ENCODE measurements around the gene LAIR1.
"Not testable (repeated sequence)": the region's sequence is repeated elsewhere in the genome, so short reads cannot be mapped to it uniquely, and the experiment has no call there.

LAIR1 gene

GRCh38 chr19:54324071-54324470, 40.7 kb downstream of the LAIR1 start:
- Histone ChIP-seq H3K4me1 (ENCODE audit: insufficient read depth, insufficient read length) (no peaks in the 10 kb centered on the region), H3K4me3 (ENCODE audit: insufficient read length, low read depth) (no peak overlapping the region), H3K27me3 (ENCODE audit: insufficient read depth, insufficient read length) (no peaks in the 10 kb centered on the region)

GRCh38 chr19:54322934-54323333, 41.8 kb downstream of the LAIR1 start:
- not testable (repeated sequence) for H3K9ac ChIP-seq (ENCODE audit: insufficient read length, low read depth); H3K36me3 ChIP-seq (ENCODE audit: insufficient read depth, insufficient read length, low read length); DNase-seq (ENCODE audit: low read depth, low spot score); H3K27me3 ChIP-seq (ENCODE audit: insufficient read depth, insufficient read length); H3K4me1 ChIP-seq (ENCODE audit: insufficient read depth, insufficient read length); H3K4me3 ChIP-seq (ENCODE audit: insufficient read length, low read depth); H3K9me3 ChIP-seq (ENCODE audit: insufficient read depth, low read length)

More at GRCh38 chr19:54324071-54324470, 40.7 kb downstream of the LAIR1 start:
- Histone ChIP-seq H3K9me3 (ENCODE audit: insufficient read depth, low read length) (peaks cover 7% of the 10 kb centered on the region; the same call in 1 of the 2 replicates), H3K9ac (ENCODE audit: insufficient read length, low read depth) (no peak overlapping the region), H3K36me3 (ENCODE audit: insufficient read depth, insufficient read length, low read length) (no peaks in the 10 kb centered on the region)
- TF ChIP-seq SUZ12 (IDR thresholded peaks at IDR 0.05; ENCODE audit: extremely low read depth, insufficient read depth, insufficient read length): no peak
- TF ChIP-seq ZNF274 (IDR thresholded peaks at IDR 0.05; ENCODE audit: low read depth, low read length): no peak
- TF ChIP-seq YY1 (IDR thresholded peaks at IDR 0.05; ENCODE audit: insufficient read depth, insufficient read length): no peak
- DNase-seq (ENCODE audit: low read depth, low spot score): no peak

- H3K36me3 ChIP-seq (ENCODE audit: insufficient read depth, insufficient read length, low read length); H3K9me3 ChIP-seq (ENCODE audit: insufficient read depth, low read length); H3K9ac ChIP-seq (ENCODE audit: insufficient read length, low read depth); DNase-seq (ENCODE audit: low read depth, low spot score); H3K27me3 ChIP-seq (ENCODE audit: insufficient read depth, insufficient read length); H3K4me1 ChIP-seq (ENCODE audit: insufficient read depth, insufficient read length); H3K4me3 ChIP-seq (ENCODE audit: insufficient read length, low read depth): not testable (repeated sequence)
Observed at GRCh38 chr19:54322295-54322694, 42.4 kb downstream of the LAIR1 start.

- Histone ChIP-seq H3K9ac (ENCODE audit: insufficient read length, low read depth) (no peak overlapping the region), H3K27me3 (ENCODE audit: insufficient read depth, insufficient read length) (no peaks in the 10 kb centered on the region), H3K9me3 (ENCODE audit: insufficient read depth, low read length) (peaks cover 7% of the 10 kb centered on the region; the same call in 1 of the 2 replicates), H3K36me3 (ENCODE audit: insufficient read depth, insufficient read length, low read length) (no peaks in the 10 kb centered on the region), H3K4me1 (ENCODE audit: insufficient read depth, insufficient read length) (no peaks in the 10 kb centered on the region), H3K4me3 (ENCODE audit: insufficient read length, low read depth) (no peak overlapping the region)
- TF ChIP-seq YY1 (IDR thresholded peaks at IDR 0.05; ENCODE audit: insufficient read depth, insufficient read length): no peak
- no peak for TF ChIP-seq ZNF274 (IDR thresholded peaks at IDR 0.05; ENCODE audit: low read depth, low read length)
- no peak for TF ChIP-seq SUZ12 (IDR thresholded peaks at IDR 0.05; ENCODE audit: extremely low read depth, insufficient read depth, insufficient read length)
- DNase-seq (ENCODE audit: low read depth, low spot score): no peak
Observed at GRCh38 chr19:54319892-54320670, 44.6 kb downstream of the LAIR1 start.

GRCh38 chr19:54319049-54319448, 45.7 kb downstream of the LAIR1 start:
- Histone ChIP-seq H3K4me3 (ENCODE audit: insufficient read length, low read depth) (no peak overlapping the region), H3K9ac (ENCODE audit: insufficient read length, low read depth) (no peak overlapping the region), H3K27me3 (ENCODE audit: insufficient read depth, insufficient read length) (peaks cover under 1% of the 10 kb centered on the region), H3K36me3 (ENCODE audit: insufficient read depth, insufficient read length, low read length) (no peaks in the 10 kb centered on the region), H3K4me1 (ENCODE audit: insufficient read depth, insufficient read length) (no peaks in the 10 kb centered on the region), H3K9me3 (ENCODE audit: insufficient read depth, low read length) (peaks cover 7% of the 10 kb centered on the region; the same call in 1 of the 2 replicates)
- TF ChIP-seq SUZ12 (IDR thresholded peaks at IDR 0.05; ENCODE audit: extremely low read depth, insufficient read depth, insufficient read length) (no peak), ZNF274 (IDR thresholded peaks at IDR 0.05; ENCODE audit: low read depth, low read length) (no peak), YY1 (IDR thresholded peaks at IDR 0.05; ENCODE audit: insufficient read depth, insufficient read length) (no peak)
- no peak for DNase-seq (ENCODE audit: low read depth, low spot score)

GRCh38 chr19:54317965-54318240, 46.8 kb downstream of the LAIR1 start:
- H3K4me3 ChIP-seq (ENCODE audit: insufficient read length, low read depth): no peak overlapping the region
- H3K9me3 ChIP-seq (ENCODE audit: insufficient read depth, low read length): peaks cover 7% of the 10 kb centered on the region; the same call in 1 of the 2 replicates
- H3K4me1 ChIP-seq (ENCODE audit: insufficient read depth, insufficient read length): no peaks in the 10 kb centered on the region
- H3K9ac ChIP-seq (ENCODE audit: insufficient read length, low read depth): no peak overlapping the region
- H3K27me3 ChIP-seq (ENCODE audit: insufficient read depth, insufficient read length): peaks cover 5% of the 10 kb centered on the region
- TF ChIP-seq ZNF274 (IDR thresholded peaks at IDR 0.05; ENCODE audit: low read depth, low read length) (no peak), YY1 (IDR thresholded peaks at IDR 0.05; ENCODE audit: insufficient read depth, insufficient read length) (no peak), SUZ12 (IDR thresholded peaks at IDR 0.05; ENCODE audit: extremely low read depth, insufficient read depth, insufficient read length) (no peak)
- H3K36me3 ChIP-seq (ENCODE audit: insufficient read depth, insufficient read length, low read length): no peaks in the 10 kb centered on the region
- no peak for DNase-seq (ENCODE audit: low read depth, low spot score)

GRCh38 chr19:54317108-54317964, 47.4 kb downstream of the LAIR1 start:
- H3K27me3 ChIP-seq (ENCODE audit: insufficient read depth, insufficient read length): peaks cover 5% of the 10 kb centered on the region
- H3K9ac ChIP-seq (ENCODE audit: insufficient read length, low read depth): no peak overlapping the region
- H3K4me3 ChIP-seq (ENCODE audit: insufficient read length, low read depth): no peak overlapping the region
- H3K36me3 ChIP-seq (ENCODE audit: insufficient read depth, insufficient read length, low read length): no peaks in the 10 kb centered on the region
- H3K4me1 ChIP-seq (ENCODE audit: insufficient read depth, insufficient read length): no peaks in the 10 kb centered on the region
- TF ChIP-seq ZNF274 (IDR thresholded peaks at IDR 0.05; ENCODE audit: low read depth, low read length): no peak
- no peak for TF ChIP-seq SUZ12 (IDR thresholded peaks at IDR 0.05; ENCODE audit: extremely low read depth, insufficient read depth, insufficient read length)
- TF ChIP-seq YY1 (IDR thresholded peaks at IDR 0.05; ENCODE audit: insufficient read depth, insufficient read length): no peak
- peaks cover 7% of the 10 kb centered on the region; the same call in 1 of the 2 replicates for H3K9me3 ChIP-seq (ENCODE audit: insufficient read depth, low read length)
- no peak for DNase-seq (ENCODE audit: low read depth, low spot score)

Measured in NT2/D1 (cell line).